ENCODE measurements around the gene CD63. TPM values are rescaled to one million over a fixed set of nuclear protein-coding genes. Genes with fewer than 3 reads are reported as not detected.

CD63 gene
- total RNA-seq, 2 experiments from 2014 or later: 99.6 to 101 TPM

GRCh38 chr12:55727643-55728185 is 1.1 kb downstream of the CD63 start:
- POLR2A ChIA-PET: interaction anchor here (1.2 to 5.0 kb wide), 2 partner anchors 9 to 16 kb away, joined by 4 to 44 read pairs; partner anchors contain the start of genes BLOC1S1 and RDH5
- intact Hi-C loops (cut with micrococcal nuclease): no loop called here
- TF ChIP-seq CTCF (IDR thresholded peaks at IDR 0.05): no peak
- CTCF ChIA-PET: no interaction called here
- Mint-ChIP-seq H3K27ac (peak overlapping the region; percentile 82), H3K4me3 (peak overlapping the region; percentile 85), H3K36me3 (ENCODE audit: low read depth) (peaks cover 7% of the 10 kb centered on the region), H3K4me1 (ENCODE audit: low read depth) (peaks cover 33% of the 10 kb centered on the region), H3K27me3 (no peaks in the 10 kb centered on the region), H3K9me3 (no peaks in the 10 kb centered on the region)
- ATAC-seq: no peak
- no peak for DNase-seq

- Mint-ChIP-seq H3K9me3 (no peaks in the 10 kb centered on the region), H3K27me3 (no peaks in the 10 kb centered on the region), H3K4me1 (ENCODE audit: low read depth) (peaks cover 33% of the 10 kb centered on the region), H3K27ac (peak overlapping the region; percentile 82), H3K4me3 (peak overlapping the region; percentile 85), H3K36me3 (ENCODE audit: low read depth) (peaks cover 7% of the 10 kb centered on the region)
- ATAC-seq (no peak), DNase-seq (no peak)
- no peak for TF ChIP-seq CTCF (IDR thresholded peaks at IDR 0.05)
- CTCF ChIA-PET: no interaction called here
- POLR2A ChIA-PET: interaction anchor here (5.0 kb wide), 1 partner anchor 8 kb away, joined by 44 read pairs; the partner anchor contains the start of genes BLOC1S1 and RDH5
- intact Hi-C loops (cut with micrococcal nuclease): no loop called here
Observed at GRCh38 chr12:55726971-55727370, 1.8 kb downstream of the CD63 start.

DNA sequence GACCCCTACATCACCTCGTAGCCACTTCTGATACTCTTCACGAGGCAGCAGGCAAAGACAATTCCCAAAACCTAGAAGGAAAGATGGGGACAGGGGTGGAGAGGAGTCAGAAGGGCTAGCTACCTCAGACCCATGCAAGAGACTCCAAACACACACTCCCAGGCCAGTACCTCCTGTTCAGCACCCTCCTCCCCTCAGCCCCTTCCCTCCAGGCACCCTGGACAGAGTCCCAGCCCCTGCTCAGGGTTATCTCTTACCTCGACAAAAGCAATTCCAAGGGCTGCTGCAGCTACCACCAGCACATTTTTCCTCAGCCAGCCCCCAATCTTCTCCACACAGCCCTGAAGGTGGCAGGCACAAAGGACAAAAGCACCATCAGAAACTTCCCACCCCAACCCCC is 3.3 kb downstream of the CD63 start:
- POLR2A ChIA-PET: interaction anchor here (0.6 to 1.9 kb wide), 3 partner anchors 10 to 13 kb away, joined by 3 to 6 read pairs (median 4); no protein-coding TSS in a partner anchor
- no peaks in the 10 kb centered on the region for H3K27me3 Mint-ChIP-seq
- CTCF ChIA-PET: interaction anchor here (0.9 to 7.1 kb wide), 7 partner anchors 9 to 80 kb away, joined by 3 to 87 read pairs (median 7); partner anchors contain the start of gene BLOC1S1
- no peak for DNase-seq
- ATAC-seq: no peak
- intact Hi-C loops (cut with micrococcal nuclease): no loop called here
- H3K27ac Mint-ChIP-seq: peak overlapping the region; percentile 50
- TF ChIP-seq CTCF (IDR thresholded peaks at IDR 0.05): no peak
- H3K4me3 Mint-ChIP-seq: no peak overlapping the region
- H3K36me3 Mint-ChIP-seq (ENCODE audit: low read depth): peaks cover 6% of the 10 kb centered on the region
- H3K4me1 Mint-ChIP-seq (ENCODE audit: low read depth): peaks cover 29% of the 10 kb centered on the region
- no peaks in the 10 kb centered on the region for H3K9me3 Mint-ChIP-seq

GRCh38 chr12:55724940-55725309 is 3.9 kb downstream of the CD63 start:
- POLR2A ChIA-PET: interaction anchor here (0.6 to 1.9 kb wide), 3 partner anchors 10 to 14 kb away, joined by 3 to 6 read pairs (median 4); no protein-coding TSS in a partner anchor
- DNase-seq: no peak
- Mint-ChIP-seq H3K4me1 (ENCODE audit: low read depth) (peaks cover 22% of the 10 kb centered on the region), H3K9me3 (no peaks in the 10 kb centered on the region), H3K36me3 (ENCODE audit: low read depth) (peaks cover 6% of the 10 kb centered on the region), H3K27me3 (no peaks in the 10 kb centered on the region), H3K27ac (peak overlapping the region; percentile 3), H3K4me3 (no peak overlapping the region)
- ATAC-seq: no peak
- intact Hi-C loops (cut with micrococcal nuclease): no loop called here
- CTCF ChIA-PET: interaction anchor here (0.9 to 7.1 kb wide), 8 partner anchors 9 to 395 kb away, joined by 3 to 87 read pairs (median 6); partner anchors contain the start of gene BLOC1S1
- TF ChIP-seq CTCF (IDR thresholded peaks at IDR 0.05): no peak

DNA sequence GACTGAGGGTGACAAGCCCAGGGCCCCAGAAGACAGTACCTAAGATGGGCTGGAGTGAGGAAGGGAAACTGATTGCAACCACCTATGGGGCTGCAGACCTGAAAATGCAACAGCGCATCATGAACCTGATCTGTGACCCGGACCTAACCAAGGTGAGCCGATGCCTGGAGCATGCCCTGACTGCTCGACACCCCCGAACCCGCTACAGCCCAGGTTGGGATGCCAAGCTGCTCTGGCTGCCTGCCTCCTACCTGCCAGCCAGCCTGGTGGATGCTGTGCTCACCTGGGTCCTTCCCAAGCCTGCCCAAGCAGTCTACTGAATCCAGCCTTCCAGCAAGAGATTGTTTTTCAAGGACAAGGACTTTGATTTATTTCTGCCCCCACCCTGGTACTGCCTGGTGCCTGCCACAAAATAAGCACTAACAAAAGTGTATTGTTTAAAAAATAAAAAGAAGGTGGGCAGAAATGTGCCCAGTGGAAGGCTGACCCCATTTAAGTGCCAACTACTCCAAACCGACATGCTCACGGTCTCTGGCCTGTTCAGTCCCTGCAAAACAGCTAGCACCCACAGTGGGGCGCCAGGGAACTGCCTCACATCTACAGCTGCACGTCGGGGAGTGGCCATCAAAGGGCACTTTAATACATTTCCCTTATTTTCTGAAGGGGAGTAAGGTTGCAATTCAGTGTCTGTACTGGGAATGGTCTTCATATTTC is 4.4 kb downstream of the CD63 start:
- intact Hi-C loops (cut with micrococcal nuclease): no loop called here
- no peaks in the 10 kb centered on the region for H3K9me3 Mint-ChIP-seq
- DNase-seq: peak; percentile 90
- H3K36me3 Mint-ChIP-seq (ENCODE audit: low read depth): peaks cover 6% of the 10 kb centered on the region
- H3K27ac Mint-ChIP-seq: peak overlapping the region; percentile 3
- CTCF ChIA-PET: interaction anchor here (0.9 to 7.1 kb wide), 8 partner anchors 9 to 395 kb away, joined by 3 to 87 read pairs (median 6); partner anchors contain the start of gene BLOC1S1
- no peak overlapping the region for H3K4me3 Mint-ChIP-seq
- H3K27me3 Mint-ChIP-seq: no peaks in the 10 kb centered on the region
- H3K4me1 Mint-ChIP-seq (ENCODE audit: low read depth): peaks cover 22% of the 10 kb centered on the region
- peak; percentile 39 for ATAC-seq
- peak; percentile 77 for TF ChIP-seq CTCF (IDR thresholded peaks at IDR 0.05)
- POLR2A ChIA-PET: interaction anchor here (0.9 to 1.9 kb wide), 2 partner anchors 13 to 14 kb away, joined by 4 to 6 read pairs; no protein-coding TSS in a partner anchor
